NCI-H2107 (cell line): ENCODE data around the gene KIR2DL3.
"Not testable (repeated sequence)": the region's sequence is repeated elsewhere in the genome, so short reads cannot be mapped to it uniquely, and the experiment has no call there.

Experiments used
- DNase-seq: peaks from one replicate; lab custom pipeline; 2025; lab: John Stamatoyannopoulos, UW

KIR2DL3 gene

GRCh38 chr19:54738306-54738705, at the start of gene KIR2DL3:
TSS of gene KIR2DL3 (plus strand) at chr19:54738513. CDS start at chr19:54738546, 33 bp downstream.
- DNase-seq = not testable (repeated sequence)

GRCh38 chr19:54691582-54692297, 46.6 kb upstream of the KIR2DL3 start:
- DNase-seq = no peak

- DNase-seq = no peak
These were observed 46.1 kb upstream of the KIR2DL3 start for GRCh38 chr19:54692298-54692615.

- no peak for DNase-seq
These were observed 43.7 kb upstream of the KIR2DL3 start for GRCh38 chr19:54694648-54695047.

- no peak for DNase-seq
These were observed 42.2 kb upstream of the KIR2DL3 start for GRCh38 chr19:54696117-54696548.

GRCh38 chr19:54696766-54697165, 41.5 kb upstream of the KIR2DL3 start:
- DNase-seq = no peak

GRCh38 chr19:54697716-54698115, 40.6 kb upstream of the KIR2DL3 start:
- DNase-seq = not testable (repeated sequence)

- DNase-seq = no peak
These were observed 33.4 kb upstream of the KIR2DL3 start for GRCh38 chr19:54704928-54705327.

- no peak for DNase-seq
These were observed 30.4 kb upstream of the KIR2DL3 start for GRCh38 chr19:54707962-54708361.

GRCh38 chr19:54708781-54709180, 29.5 kb upstream of the KIR2DL3 start:
- no peak for DNase-seq

GRCh38 chr19:54709212-54709948, 28.9 kb upstream of the KIR2DL3 start:
- DNase-seq = no peak

GRCh38 chr19:54709956-54710355, 28.4 kb upstream of the KIR2DL3 start:
- DNase-seq = not testable (repeated sequence)

GRCh38 chr19:54724142-54724541, 14.2 kb upstream of the KIR2DL3 start, which contains the start of gene KIR3DL3:
TSS of gene KIR3DL3 (plus strand) at chr19:54724442. CDS start at chr19:54724497, 55 bp downstream.
- no peak for DNase-seq

- no peak for DNase-seq
These were observed 13.7 kb upstream of the KIR2DL3 start for GRCh38 chr19:54724644-54725043.

- DNase-seq = no peak
These were observed 13.0 kb upstream of the KIR2DL3 start for GRCh38 chr19:54725321-54725720.

GRCh38 chr19:54727562-54727961, 10.8 kb upstream of the KIR2DL3 start:
- no peak for DNase-seq

- DNase-seq = no peak
These were observed 10.1 kb upstream of the KIR2DL3 start for GRCh38 chr19:54728167-54728566.

- no peak for DNase-seq
These were observed 8.7 kb upstream of the KIR2DL3 start for GRCh38 chr19:54729416-54730188.

- no peak for DNase-seq
These were observed 7.1 kb upstream of the KIR2DL3 start for GRCh38 chr19:54731191-54731590.

GRCh38 chr19:54738715-54739114, 402 bp downstream of the KIR2DL3 start:
- no peak for DNase-seq

- no peak for DNase-seq
These were observed 1.5 kb downstream of the KIR2DL3 start for GRCh38 chr19:54739587-54740497.

GRCh38 chr19:54741950-54742349, 3.6 kb downstream of the KIR2DL3 start:
- DNase-seq = not testable (repeated sequence)
